Stimulated activated naive B cell treated with anti-CD40 and anti-IgM and Interleukin-4, amounts not matched to agents 10 μg/mL and 1 μg/mL and 100 μg/mL, for 72 hours (primary cell): Measurements from ENCODE around the gene MYO3B.
"Not testable (repeated sequence)": the region's sequence is repeated elsewhere in the genome, so short reads cannot be mapped to it uniquely, and the experiment has no call there.

Experiments used
- ATAC-seq, 2 donors: fragments of 150-1000 bp; cut with Tn5 transposase; replicated peaks; 2 replicates each; pipeline ENCODE4 v1.10.0; 2021; ENCODE audit warnings: moderate library complexity in 1 of 2
- DNase-seq: peaks from one replicate; pipeline ENCODE4 v3.0.0; 2021
- H3K27ac Mint-ChIP-seq: one replicate; pipeline ENCODE4 v1.8.0; 2022; ENCODE audit warnings: mild to moderate bottlenecking, mixed read lengths
- H3K27me3 Mint-ChIP-seq, 2 donors: one replicate each; pipeline ENCODE4 v1.8.0; 2022; ENCODE audit warnings: mixed read lengths in 2 of 2
- H3K36me3 Mint-ChIP-seq, 2 donors: one replicate each; pipeline ENCODE4 v1.8.0; 2022; ENCODE audit warnings: mixed read lengths in 2 of 2, mild to moderate bottlenecking in 1 of 2
- H3K4me1 Mint-ChIP-seq, 2 donors: one replicate each; pipeline ENCODE4 v1.8.0; 2022; ENCODE audit warnings: mixed read lengths in 2 of 2, mild to moderate bottlenecking in 1 of 2
- H3K4me3 Mint-ChIP-seq, 2 donors: one replicate each; pipeline ENCODE4 v1.8.0; 2022; ENCODE audit warnings: mild to moderate bottlenecking in 2 of 2, mixed read lengths in 2 of 2, moderate library complexity in 1 of 2
- H3K9me3 Mint-ChIP-seq, 2 donors: one replicate each; pipeline ENCODE4 v1.8.0; 2022; ENCODE audit warnings: mixed read lengths in 2 of 2, mild to moderate bottlenecking in 1 of 2

Gene MYO3B

DNA sequence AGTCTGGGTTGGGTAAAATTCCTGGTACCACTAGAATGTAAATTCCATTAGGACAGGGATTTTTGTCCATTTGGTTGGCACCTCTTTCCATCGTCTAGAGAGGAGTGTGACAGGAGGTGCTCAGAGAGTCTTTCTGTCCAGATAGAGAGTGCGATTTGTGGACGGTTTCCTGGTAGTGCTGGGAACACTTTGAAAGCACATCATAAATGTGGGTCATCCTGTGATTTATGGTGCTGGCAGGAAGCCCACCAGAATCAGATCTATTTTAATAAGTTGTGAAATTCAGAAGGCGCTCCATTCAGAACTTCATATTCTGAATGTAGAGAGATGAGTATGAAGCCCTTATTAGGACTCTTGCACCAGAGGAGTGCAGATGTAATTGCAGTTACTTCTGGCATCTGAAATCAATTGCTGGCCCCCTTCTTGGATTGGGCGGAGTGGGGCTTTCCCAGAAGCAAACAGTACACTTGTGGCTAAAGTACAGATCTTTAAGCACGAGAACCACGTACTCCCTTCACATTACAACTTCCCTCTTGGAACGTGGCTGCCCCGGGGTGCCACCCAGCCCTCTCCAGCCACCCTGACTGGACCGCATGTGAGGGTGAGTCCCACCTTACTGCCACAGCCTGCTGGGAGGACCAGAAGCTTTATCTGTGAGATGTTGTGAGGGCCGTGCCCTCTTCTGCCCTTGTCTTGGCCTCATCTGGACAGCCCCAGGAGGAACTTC, 243.2 kb downstream of the MYO3B start:
- Mint-ChIP-seq H3K9me3 (no peaks in the 10 kb centered on the region), H3K27ac (no peak overlapping the region), H3K27me3 (peaks cover 24 to 32% of the 10 kb centered on the region in 2 donors), H3K36me3 (no peaks in the 10 kb centered on the region), H3K4me3 (no peak overlapping the region), H3K4me1 (no peaks in the 10 kb centered on the region)
- DNase-seq, result no peak
- ATAC-seq, result no peak

DNA sequence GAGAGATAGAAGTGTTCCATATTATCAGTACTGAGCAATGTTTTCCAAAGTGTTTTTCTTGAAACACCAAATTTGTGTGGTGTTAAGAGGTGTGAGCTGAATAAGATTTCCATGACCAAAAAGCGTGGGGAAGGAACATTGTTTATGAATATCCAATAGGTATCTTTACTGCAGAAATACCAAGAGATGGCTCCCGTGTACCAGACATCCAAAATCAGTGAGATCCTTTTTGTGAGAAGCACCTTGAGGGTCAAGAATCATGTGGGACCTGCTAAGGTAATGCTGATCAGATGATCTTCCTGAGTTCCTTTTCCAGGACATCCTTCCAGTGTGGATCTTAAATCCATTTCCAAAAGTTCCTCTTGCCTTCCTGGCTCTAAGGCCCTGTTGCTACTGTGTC, 246.0 kb downstream of the MYO3B start:
- ATAC-seq (no peak), DNase-seq (no peak)
- no peaks in the 10 kb centered on the region for H3K36me3 Mint-ChIP-seq
- H3K4me1 Mint-ChIP-seq, result no peaks in the 10 kb centered on the region
- H3K9me3 Mint-ChIP-seq, result no peaks in the 10 kb centered on the region
- no peak overlapping the region for H3K27ac Mint-ChIP-seq
- peaks cover 11 to 21% of the 10 kb centered on the region in 2 donors for H3K27me3 Mint-ChIP-seq
- no peak overlapping the region for H3K4me3 Mint-ChIP-seq

DNA sequence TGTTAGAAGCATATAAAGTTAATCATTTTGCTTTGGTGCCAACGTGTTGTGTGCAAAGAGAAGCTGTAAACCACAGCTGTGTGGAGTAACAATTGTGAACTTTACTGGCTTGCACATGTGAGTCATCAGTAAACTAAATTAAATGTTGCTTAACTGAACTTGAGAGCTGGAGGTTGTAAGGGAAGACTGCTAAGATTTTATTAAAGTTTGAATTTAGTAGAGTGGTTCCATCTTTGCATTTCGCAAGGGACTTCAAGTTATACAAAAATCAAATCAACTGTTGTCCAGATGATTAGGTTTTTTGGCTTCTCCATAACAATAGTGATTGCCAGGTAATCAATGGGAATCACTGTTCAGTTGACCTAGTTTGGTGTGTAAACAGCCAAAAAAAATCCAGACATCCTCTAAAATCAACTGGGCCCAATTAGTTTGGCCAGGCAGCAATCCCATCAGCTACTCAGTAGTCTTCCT, 247.4 kb downstream of the MYO3B start:
- no peak for ATAC-seq
- H3K36me3 Mint-ChIP-seq, result no peaks in the 10 kb centered on the region
- no peak overlapping the region for H3K4me3 Mint-ChIP-seq
- H3K27ac Mint-ChIP-seq, result no peak overlapping the region
- DNase-seq, result no peak
- no peaks in the 10 kb centered on the region for H3K9me3 Mint-ChIP-seq
- H3K27me3 Mint-ChIP-seq, result peaks cover 11 to 21% of the 10 kb centered on the region in 2 donors
- H3K4me1 Mint-ChIP-seq, result no peaks in the 10 kb centered on the region

DNA sequence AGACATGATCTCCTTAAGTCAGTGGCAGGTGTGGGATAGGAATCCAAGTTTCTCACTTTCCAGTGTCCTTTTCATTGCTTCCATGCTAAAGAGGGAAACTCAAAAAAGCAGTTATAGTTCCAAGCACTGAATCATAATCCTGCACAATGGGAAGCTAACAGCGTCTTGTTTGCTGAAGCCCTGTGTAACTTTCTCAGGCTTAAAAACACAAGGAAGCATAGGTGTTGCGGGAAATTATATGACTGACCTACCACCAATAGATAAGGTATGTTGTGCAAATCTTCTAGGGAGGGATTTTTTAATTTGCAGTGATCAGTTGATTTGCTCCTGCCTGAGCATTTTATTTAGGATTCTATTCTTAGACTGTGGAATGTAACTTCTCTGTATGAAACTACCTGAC, 250.9 kb downstream of the MYO3B start:
- Mint-ChIP-seq H3K4me3 (no peak overlapping the region), H3K9me3 (no peaks in the 10 kb centered on the region), H3K27ac (no peak overlapping the region), H3K27me3 (peaks cover 0 to 6% of the 10 kb centered on the region in 2 donors), H3K4me1 (no peaks in the 10 kb centered on the region), H3K36me3 (no peaks in the 10 kb centered on the region)
- ATAC-seq (no peak), DNase-seq (no peak)

DNA sequence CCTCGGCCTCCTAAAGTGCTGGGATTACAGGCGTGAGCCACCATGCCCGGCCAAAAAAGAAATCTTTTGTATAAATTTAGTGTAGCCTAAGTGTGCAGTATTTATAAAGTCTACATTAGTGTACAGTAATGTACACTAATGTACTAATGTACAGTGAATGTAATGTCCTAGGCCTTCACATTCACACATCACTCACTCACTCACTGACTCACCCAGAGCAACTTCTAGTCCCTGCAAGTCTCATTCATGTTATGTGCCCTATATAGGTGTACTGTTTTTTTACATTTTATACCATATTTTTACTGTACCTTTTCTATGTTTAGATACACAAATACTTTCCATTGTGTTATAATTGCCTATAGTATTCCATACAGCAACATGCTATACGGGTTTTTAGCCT, 254.9 kb downstream of the MYO3B start:
- Mint-ChIP-seq H3K27me3 (peaks cover 13 to 17% of the 10 kb centered on the region in 2 donors), H3K36me3 (no peaks in the 10 kb centered on the region), H3K27ac (no peak overlapping the region), H3K4me3 (no peak overlapping the region), H3K9me3 (no peaks in the 10 kb centered on the region), H3K4me1 (peaks cover 0 to 5% of the 10 kb centered on the region in 2 donors)
- DNase-seq, result no peak
- no peak for ATAC-seq

DNA sequence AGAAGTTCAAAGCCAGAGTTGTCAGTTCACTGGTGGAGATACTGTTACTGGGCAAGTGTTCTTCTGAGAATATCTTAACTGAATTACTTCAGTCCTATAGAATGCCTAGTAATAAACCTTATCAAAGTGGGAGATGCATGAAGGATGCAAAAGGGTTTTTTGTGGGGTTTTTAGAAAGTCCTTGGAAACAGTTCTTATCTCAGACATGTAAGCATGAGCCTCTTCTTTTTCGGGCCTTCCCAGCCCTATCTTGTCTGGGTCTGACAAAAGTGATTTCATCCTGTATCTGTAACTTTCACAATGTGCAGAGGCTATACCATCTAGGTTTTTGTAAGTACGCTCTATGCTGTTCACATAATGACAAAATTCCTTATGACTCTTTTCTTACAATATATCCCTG, 255.5 kb downstream of the MYO3B start:
- Mint-ChIP-seq H3K27ac (no peak overlapping the region), H3K27me3 (peaks cover 13 to 17% of the 10 kb centered on the region in 2 donors)
- no peak for ATAC-seq

DNA sequence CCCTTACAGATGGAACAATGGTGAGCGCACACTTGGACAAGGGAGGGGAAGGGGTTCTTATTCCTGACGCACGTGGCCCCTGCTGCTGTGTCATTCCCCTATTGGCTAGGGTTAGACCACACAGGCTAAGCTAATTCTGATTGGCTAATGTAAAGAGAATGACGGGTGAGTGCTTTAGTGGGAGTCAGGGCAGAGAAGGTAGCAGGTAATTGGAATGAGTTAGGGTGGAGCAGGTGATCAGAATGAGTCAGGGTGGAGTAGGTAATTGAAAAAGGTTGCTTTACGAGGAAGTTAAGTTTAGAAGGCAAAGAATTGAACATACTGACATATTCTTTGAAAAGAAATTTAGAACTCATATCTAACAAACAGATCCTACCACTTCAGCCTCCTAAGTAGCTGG, 256.4 kb downstream of the MYO3B start:
- not testable (repeated sequence) for ATAC-seq, H3K4me3 Mint-ChIP-seq, H3K27ac Mint-ChIP-seq, DNase-seq, H3K4me1 Mint-ChIP-seq, H3K9me3 Mint-ChIP-seq, H3K36me3 Mint-ChIP-seq
- peaks cover 13 to 17% of the 10 kb centered on the region in 2 donors for H3K27me3 Mint-ChIP-seq

More for the DNA sequence above, 255.5 kb downstream of the MYO3B start:
- H3K4me3 Mint-ChIP-seq, result no peak overlapping the region
- no peak for DNase-seq
- peaks cover 0 to 5% of the 10 kb centered on the region in 2 donors for H3K4me1 Mint-ChIP-seq
- H3K9me3 Mint-ChIP-seq, result no peaks in the 10 kb centered on the region
- no peaks in the 10 kb centered on the region for H3K36me3 Mint-ChIP-seq

DNA sequence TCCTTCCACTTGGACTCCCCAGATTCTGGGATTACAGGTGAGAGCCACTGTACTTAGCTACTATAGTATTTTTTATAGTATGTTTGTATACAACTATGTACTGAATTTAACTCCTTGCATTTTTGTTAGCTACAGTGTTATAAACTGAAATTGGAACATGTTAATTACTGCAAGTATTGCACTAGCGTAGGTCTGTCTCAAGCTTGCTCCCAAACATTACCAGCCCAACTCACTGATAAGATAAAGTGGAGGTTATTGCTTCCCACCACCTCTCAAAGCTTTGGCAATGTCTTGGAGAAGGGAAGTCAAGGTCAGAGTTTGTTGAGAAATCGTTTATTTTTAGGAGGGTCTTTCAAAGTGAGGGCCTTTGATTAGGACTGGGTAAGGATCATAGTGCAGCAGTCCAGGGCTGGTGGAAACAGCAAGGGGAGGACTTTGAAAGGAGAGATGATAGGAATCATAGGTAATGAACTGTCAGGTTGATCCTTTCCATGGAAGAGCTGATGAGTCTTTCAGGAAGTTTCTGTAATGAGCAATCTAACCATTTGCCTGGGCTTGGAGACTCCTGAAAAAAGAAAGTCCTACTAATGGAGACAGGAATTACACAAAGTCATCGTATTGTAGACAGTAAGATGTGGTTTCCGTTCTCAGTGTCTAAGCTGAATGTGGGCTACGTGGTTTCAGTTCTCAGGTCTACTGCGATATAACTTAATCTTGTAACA, 257.1 kb downstream of the MYO3B start:
- H3K27ac Mint-ChIP-seq, result no peak overlapping the region
- H3K4me1 Mint-ChIP-seq, result peaks cover 0 to 5% of the 10 kb centered on the region in 2 donors
- no peaks in the 10 kb centered on the region for H3K36me3 Mint-ChIP-seq
- H3K27me3 Mint-ChIP-seq, result peaks cover 13 to 17% of the 10 kb centered on the region in 2 donors
- H3K4me3 Mint-ChIP-seq, result no peak overlapping the region
- no peaks in the 10 kb centered on the region for H3K9me3 Mint-ChIP-seq
- no peak for DNase-seq
- peak in 1 of 2 donors; percentile 51 for ATAC-seq

DNA sequence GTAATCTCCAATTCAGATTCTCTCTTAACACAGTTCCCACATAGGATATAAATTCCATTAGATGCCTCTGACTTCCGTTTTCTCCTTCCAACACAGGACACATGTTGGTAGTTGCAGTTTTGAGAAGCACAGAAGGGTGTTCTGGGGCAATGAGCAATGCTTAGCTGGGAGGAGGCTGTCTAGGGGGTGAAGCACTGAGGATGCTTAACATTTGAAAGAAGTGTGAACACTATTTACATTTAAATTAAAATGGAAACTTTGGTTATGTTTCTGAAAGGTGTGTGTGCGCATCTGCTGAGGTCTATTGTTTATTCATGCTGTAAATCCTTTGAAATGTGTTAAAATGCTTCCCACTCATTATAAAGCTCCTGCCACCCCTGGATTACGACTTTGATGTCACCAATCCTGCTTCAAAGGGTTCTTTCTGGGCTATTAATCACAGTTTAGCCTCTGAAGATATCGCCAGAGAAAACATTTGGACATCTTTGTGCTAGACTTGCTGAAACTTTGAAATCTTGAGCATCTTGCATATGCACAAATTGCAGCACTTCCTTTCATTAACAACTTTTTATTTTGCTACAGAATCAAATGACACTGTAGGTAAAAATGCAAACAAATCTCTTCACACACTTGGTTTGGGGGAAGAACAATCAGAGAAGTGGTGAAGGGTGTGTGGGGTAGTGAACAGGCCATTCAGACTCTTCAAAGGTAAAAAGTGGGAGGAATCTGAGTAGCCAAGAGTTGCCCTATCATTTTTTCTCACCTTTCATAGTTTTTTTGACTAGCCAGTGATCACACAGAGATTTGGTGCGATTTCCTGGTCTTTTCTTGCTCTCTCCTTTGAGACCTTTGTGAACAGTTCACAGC, 258.4 kb downstream of the MYO3B start:
- Mint-ChIP-seq H3K27me3 (peaks cover 8 to 19% of the 10 kb centered on the region in 2 donors), H3K27ac (no peak overlapping the region), H3K4me1 (peaks cover 0 to 5% of the 10 kb centered on the region in 2 donors), H3K9me3 (no peaks in the 10 kb centered on the region), H3K4me3 (no peak overlapping the region), H3K36me3 (no peaks in the 10 kb centered on the region)
- DNase-seq, result no peak
- no peak for ATAC-seq

DNA sequence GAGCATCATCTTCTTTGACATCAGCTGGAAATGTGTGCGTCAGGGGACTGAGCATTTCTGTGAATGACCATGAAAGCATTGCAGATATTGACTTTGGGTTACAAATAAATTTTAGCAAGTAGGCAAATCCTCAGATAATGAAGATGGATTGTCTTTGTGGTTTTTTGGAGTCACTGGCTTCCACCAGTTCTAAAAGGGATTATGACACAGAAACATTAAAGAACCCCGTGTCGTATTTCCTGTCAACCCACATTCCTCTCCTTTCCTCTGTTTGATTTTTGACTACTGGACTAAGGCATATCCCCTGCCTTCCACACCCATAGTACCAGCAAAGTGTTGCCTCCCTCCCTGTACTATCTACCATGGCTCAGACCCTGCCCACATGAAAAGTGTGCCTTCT, 268.1 kb downstream of the MYO3B start:
- DNase-seq (no peak), ATAC-seq (no peak)
- no peak overlapping the region for H3K4me3 Mint-ChIP-seq
- H3K27me3 Mint-ChIP-seq, result peaks cover 18 to 19% of the 10 kb centered on the region in 2 donors
- H3K36me3 Mint-ChIP-seq, result no peaks in the 10 kb centered on the region
- H3K4me1 Mint-ChIP-seq, result no peaks in the 10 kb centered on the region
- peaks cover 4 to 6% of the 10 kb centered on the region in 2 donors for H3K9me3 Mint-ChIP-seq
- no peak overlapping the region for H3K27ac Mint-ChIP-seq

DNA sequence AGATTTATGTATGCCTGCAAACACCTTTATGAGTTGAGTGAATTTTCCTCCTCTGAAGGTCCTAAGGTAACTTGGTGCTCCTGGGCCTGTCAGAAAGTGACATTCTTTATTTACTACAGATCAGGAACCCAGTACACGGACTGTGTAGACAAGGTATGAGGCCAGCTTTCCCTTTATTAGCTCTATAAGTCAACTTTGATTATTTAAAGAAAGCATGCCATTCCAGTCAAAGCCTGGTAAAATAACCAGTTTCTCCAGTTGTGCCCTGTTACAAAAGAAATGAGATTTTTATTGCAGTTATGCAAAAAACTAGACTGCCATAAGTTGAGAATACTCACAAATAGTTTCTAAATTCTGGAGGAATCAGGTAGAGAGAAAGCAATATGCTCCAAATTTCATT, 271.1 kb downstream of the MYO3B start:
- ATAC-seq (no peak), DNase-seq (no peak)
- no peak overlapping the region for H3K27ac Mint-ChIP-seq
- H3K27me3 Mint-ChIP-seq, result peaks cover 14 to 15% of the 10 kb centered on the region in 2 donors
- H3K9me3 Mint-ChIP-seq, result peaks cover 4 to 6% of the 10 kb centered on the region in 2 donors
- no peak overlapping the region for H3K4me3 Mint-ChIP-seq
- no peaks in the 10 kb centered on the region for H3K36me3 Mint-ChIP-seq
- no peaks in the 10 kb centered on the region for H3K4me1 Mint-ChIP-seq

DNA sequence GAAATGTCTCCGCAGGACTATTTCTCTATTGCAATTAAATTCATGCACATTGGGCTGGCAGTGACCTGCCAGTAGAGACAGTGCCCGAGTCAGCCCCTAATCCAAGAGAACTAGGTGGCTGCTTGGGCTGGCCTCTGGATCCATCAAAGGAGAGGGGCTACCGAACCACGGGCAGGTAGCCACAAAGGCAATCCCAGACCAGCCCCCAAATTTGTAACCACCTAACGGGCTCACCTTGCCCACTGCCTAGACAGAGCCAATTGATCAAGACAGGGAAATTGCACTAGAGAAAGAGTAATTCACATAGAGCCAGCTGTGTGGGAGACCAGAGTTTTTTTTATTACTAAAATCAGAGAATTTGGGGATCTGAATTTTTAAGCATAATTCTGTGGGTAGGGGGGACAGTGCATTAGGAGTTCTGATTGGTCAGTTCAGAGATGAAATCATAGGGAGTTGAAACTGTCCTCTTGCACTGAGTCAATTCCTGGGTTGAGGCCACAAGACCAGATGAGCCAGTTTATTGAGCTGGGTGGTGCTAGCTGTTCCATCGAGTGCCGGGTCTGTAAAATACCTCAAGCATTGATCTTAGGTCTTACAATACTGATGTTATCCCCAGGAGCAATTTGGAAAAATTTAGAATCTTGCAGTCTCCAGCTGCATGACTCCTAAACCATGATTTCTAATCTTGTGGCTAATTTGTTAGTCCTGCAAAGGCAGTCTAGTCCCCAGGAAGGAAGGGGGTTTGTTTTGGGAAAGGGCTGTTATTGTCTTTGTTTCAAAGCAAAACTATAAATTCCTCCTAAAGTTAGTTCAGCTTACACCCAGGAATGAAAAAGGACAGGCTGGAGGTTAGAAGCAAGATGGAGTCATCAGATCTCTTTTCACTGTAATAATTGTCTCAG, 276.8 kb downstream of the MYO3B start:
- DNase-seq, result no peak
- Mint-ChIP-seq H3K36me3 (no peaks in the 10 kb centered on the region), H3K4me1 (no peaks in the 10 kb centered on the region), H3K4me3 (no peak overlapping the region), H3K9me3 (peaks cover 0 to 3% of the 10 kb centered on the region in 2 donors), H3K27ac (no peak overlapping the region), H3K27me3 (peaks cover 0 to 5% of the 10 kb centered on the region in 2 donors)
- no peak for ATAC-seq

DNA sequence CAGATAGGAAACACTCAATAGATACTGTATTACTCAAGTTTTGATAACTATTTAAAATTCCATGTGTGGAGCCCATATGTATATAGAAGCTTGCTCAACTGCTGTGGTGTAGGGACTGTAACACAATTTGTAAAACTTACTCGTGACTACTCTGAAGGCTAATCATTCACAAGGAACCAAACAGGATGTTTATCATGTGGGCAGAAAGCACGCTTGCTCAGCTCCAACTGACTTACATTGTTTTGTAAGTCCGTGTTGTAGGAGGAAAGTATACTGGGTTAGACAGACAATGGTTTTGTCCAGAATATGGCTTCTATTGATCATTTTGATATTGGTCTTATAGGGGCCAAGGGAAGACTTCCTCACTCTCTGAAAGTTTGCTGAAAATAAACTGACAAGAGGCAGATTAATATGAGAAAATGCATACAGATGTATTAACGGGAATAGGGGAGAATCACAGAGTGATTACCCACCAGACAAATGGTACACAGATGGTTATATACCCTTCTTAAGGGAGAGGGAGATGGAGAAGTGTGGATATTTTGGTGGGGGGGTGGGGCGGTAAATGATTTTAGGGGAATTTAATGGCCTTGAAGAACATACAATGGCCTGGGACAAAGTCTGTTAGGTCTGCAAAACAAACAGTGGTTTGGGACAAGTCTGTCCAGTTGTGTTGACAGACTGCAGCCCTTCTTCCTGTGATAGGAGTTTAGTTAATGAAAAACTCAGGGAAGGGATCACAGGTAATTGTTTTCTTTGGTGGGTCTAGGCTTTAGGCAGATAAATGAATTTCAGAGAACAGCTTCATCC, 277.9 kb downstream of the MYO3B start:
- no peak overlapping the region for H3K27ac Mint-ChIP-seq
- no peaks in the 10 kb centered on the region for H3K4me1 Mint-ChIP-seq
- DNase-seq (no peak), ATAC-seq (no peak)
- peaks cover 0 to 2% of the 10 kb centered on the region in 2 donors for H3K9me3 Mint-ChIP-seq
- peaks cover 0 to 3% of the 10 kb centered on the region in 2 donors for H3K27me3 Mint-ChIP-seq
- H3K36me3 Mint-ChIP-seq, result no peaks in the 10 kb centered on the region
- no peak overlapping the region for H3K4me3 Mint-ChIP-seq
